MG63 (cell line): ENCODE measurements around the gene C12orf57. TPM values are rescaled to one million over a fixed set of nuclear protein-coding genes. Genes with fewer than 3 reads are reported as not detected.

ENCODE experiments used
- DNase-seq: peaks from one replicate; pipeline ENCODE4 v3.0.0-alpha.2; 2020
- H3K27me3 ChIP-seq: fragments of 250-450 bp; sonication (Bioruptor Pico); 2 replicates; pipeline ENCODE4 v1.5.1; 2020; ENCODE audit warnings: mild to moderate bottlenecking, moderate library complexity
- H3K36me3 ChIP-seq: fragments of 250-450 bp; sonication (Bioruptor Pico); 2 replicates; pipeline ENCODE4 v1.5.1; 2020; ENCODE audit warnings: mild to moderate bottlenecking, moderate library complexity
- H3K4me3 ChIP-seq: fragments of 250-450 bp; sonication (Bioruptor Pico); 2 replicates; pipeline ENCODE4 v1.5.1; 2020; ENCODE audit warnings: mild to moderate bottlenecking, moderate library complexity
- H3K9me3 ChIP-seq: fragments of 250-450 bp; sonication (Bioruptor Pico); 2 replicates; pipeline ENCODE4 v1.5.1; 2020; ENCODE audit warnings: mild to moderate bottlenecking, moderate library complexity
- total RNA-seq: library from RNA; depleted of rRNA; stranded (reverse); fragments of >200 nt; shearing (Covaris generic); gene quantifications from 2 replicates; pipeline ENCODE4 v1.2.3, GENCODE V29; 2014; ENCODE audit warnings: low replicate concordance

The C12orf57 gene
- total RNA-seq, 1 experiment from 2014 or later, result 136 TPM

GRCh38 chr12:6955108-6956020, 11.5 kb downstream of the C12orf57 start:
- DNase-seq, result no peak
- no peaks in the 10 kb centered on the region for H3K27me3 ChIP-seq
- no peak overlapping the region for H3K4me3 ChIP-seq
- no peaks in the 10 kb centered on the region for H3K36me3 ChIP-seq
- no peaks in the 10 kb centered on the region for H3K9me3 ChIP-seq

- H3K4me3 ChIP-seq, result no peak overlapping the region
- no peaks in the 10 kb centered on the region for H3K36me3 ChIP-seq
- H3K9me3 ChIP-seq, result no peaks in the 10 kb centered on the region
- DNase-seq, result no peak
- H3K27me3 ChIP-seq, result no peaks in the 10 kb centered on the region
These were observed 12.4 kb downstream of the C12orf57 start for GRCh38 chr12:6956021-6956727.

- H3K4me3 ChIP-seq, result no peak overlapping the region
These were observed 13.4 kb downstream of the C12orf57 start for GRCh38 chr12:6957151-6957701.

GRCh38 chr12:6957741-6958608, 14.2 kb downstream of the C12orf57 start:
- no peaks in the 10 kb centered on the region for H3K27me3 ChIP-seq
- no peak for DNase-seq
- no peaks in the 10 kb centered on the region for H3K9me3 ChIP-seq
- no peak overlapping the region for H3K4me3 ChIP-seq
- no peaks in the 10 kb centered on the region for H3K36me3 ChIP-seq

More at GRCh38 chr12:6957151-6957701, 13.4 kb downstream of the C12orf57 start:
- H3K36me3 ChIP-seq, result no peaks in the 10 kb centered on the region
- DNase-seq, result no peak
- no peaks in the 10 kb centered on the region for H3K9me3 ChIP-seq
- no peaks in the 10 kb centered on the region for H3K27me3 ChIP-seq

- H3K36me3 ChIP-seq, result no peaks in the 10 kb centered on the region
- no peak overlapping the region for H3K4me3 ChIP-seq
- H3K27me3 ChIP-seq, result no peaks in the 10 kb centered on the region
- no peaks in the 10 kb centered on the region for H3K9me3 ChIP-seq
- DNase-seq, result no peak
These were observed 14.8 kb downstream of the C12orf57 start for GRCh38 chr12:6958609-6959057.

GRCh38 chr12:6959058-6959804, 15.4 kb downstream of the C12orf57 start:
- no peaks in the 10 kb centered on the region for H3K27me3 ChIP-seq
- no peaks in the 10 kb centered on the region for H3K36me3 ChIP-seq
- no peak overlapping the region for H3K4me3 ChIP-seq
- DNase-seq, result no peak
- no peaks in the 10 kb centered on the region for H3K9me3 ChIP-seq

- peaks cover 6% of the 10 kb centered on the region for H3K36me3 ChIP-seq
- no peaks in the 10 kb centered on the region for H3K27me3 ChIP-seq
- H3K9me3 ChIP-seq, result no peaks in the 10 kb centered on the region
- DNase-seq, result no peak
- no peak overlapping the region for H3K4me3 ChIP-seq
These were observed 16.2 kb downstream of the C12orf57 start for GRCh38 chr12:6959805-6960592.

- Histone ChIP-seq H3K36me3 (peaks cover 13% of the 10 kb centered on the region), H3K4me3 (no peak overlapping the region)
- no peak for DNase-seq
These were observed 16.9 kb downstream of the C12orf57 start for GRCh38 chr12:6960593-6961277.

GRCh38 chr12:6961278-6961694, 17.5 kb downstream of the C12orf57 start:
- H3K27me3 ChIP-seq, result no peaks in the 10 kb centered on the region
- no peaks in the 10 kb centered on the region for H3K9me3 ChIP-seq

More at GRCh38 chr12:6960593-6961277, 16.9 kb downstream of the C12orf57 start:
- no peaks in the 10 kb centered on the region for H3K27me3 ChIP-seq
- H3K9me3 ChIP-seq, result no peaks in the 10 kb centered on the region

GRCh38 chr12:6961695-6962284, 18.0 kb downstream of the C12orf57 start:
- Histone ChIP-seq H3K4me3 (no peak overlapping the region), H3K27me3 (no peaks in the 10 kb centered on the region), H3K9me3 (no peaks in the 10 kb centered on the region), H3K36me3 (peaks cover 24% of the 10 kb centered on the region)
- peak; percentile 76 for DNase-seq

More at GRCh38 chr12:6961278-6961694, 17.5 kb downstream of the C12orf57 start:
- Histone ChIP-seq H3K36me3 (peaks cover 19% of the 10 kb centered on the region), H3K4me3 (no peak overlapping the region)
- no peak for DNase-seq

GRCh38 chr12:6962285-6963015, 18.6 kb downstream of the C12orf57 start:
- no peak for DNase-seq
- no peaks in the 10 kb centered on the region for H3K9me3 ChIP-seq
- no peaks in the 10 kb centered on the region for H3K27me3 ChIP-seq
- no peak overlapping the region for H3K4me3 ChIP-seq
- peaks cover 30% of the 10 kb centered on the region for H3K36me3 ChIP-seq

GRCh38 chr12:6963016-6963731, 19.4 kb downstream of the C12orf57 start:
- Histone ChIP-seq H3K27me3 (no peaks in the 10 kb centered on the region), H3K9me3 (no peaks in the 10 kb centered on the region), H3K36me3 (peaks cover 38% of the 10 kb centered on the region), H3K4me3 (no peak overlapping the region)
- no peak for DNase-seq

GRCh38 chr12:6963791-6964413, 20.1 kb downstream of the C12orf57 start:
- Histone ChIP-seq H3K4me3 (no peak overlapping the region), H3K9me3 (no peaks in the 10 kb centered on the region), H3K27me3 (no peaks in the 10 kb centered on the region), H3K36me3 (peaks cover 45% of the 10 kb centered on the region)
- no peak for DNase-seq
